Astrocyte (in vitro differentiated cells and primary cell): ENCODE measurements around the gene MAPK8IP1. TPM values are rescaled to one million over a fixed set of nuclear protein-coding genes. Genes with fewer than 3 reads are reported as not detected.

Experiments
- DNase-seq: peaks from one replicate; pipeline ENCODE4 v3.0.0-alpha.2; 2010; ENCODE audit warnings: low read depth
- FAIRE-seq: peaks from 2 replicates; lab custom pipeline; 2011; peaks lifted over from hg19 to GRCh38; lab: Jason Lieb, UNC
- H2AFZ ChIP-seq: 2 replicates; pipeline ENCODE4 v1.6.0; 2012; ENCODE audit warnings: low read depth, low read length, inconsistent platforms
- H3K27ac ChIP-seq: 2 replicates; pipeline ENCODE4 v1.5.1; 2011; ENCODE audit warnings: low read depth, low read length, inconsistent platforms
- H3K27me3 ChIP-seq: 2 replicates; pipeline ENCODE4 v1.6.0; 2011; ENCODE audit warnings: low read length, inconsistent platforms; ENCODE audit not compliant: insufficient read depth
- H3K36me3 ChIP-seq: 2 replicates; pipeline ENCODE4 v1.5.1; 2011; ENCODE audit warnings: low read length, inconsistent platforms; ENCODE audit not compliant: insufficient read depth
- H3K4me1 ChIP-seq: 2 replicates; pipeline ENCODE4 v1.5.1; 2011; ENCODE audit warnings: low read length, inconsistent platforms; ENCODE audit not compliant: insufficient read depth
- H3K4me2 ChIP-seq: 2 replicates; pipeline ENCODE4 v1.6.0; 2012; ENCODE audit warnings: low read length, inconsistent platforms
- H3K4me3 ChIP-seq: 2 replicates; pipeline ENCODE4 v1.5.1; 2011; ENCODE audit warnings: low read depth, mild to moderate bottlenecking, low read length, inconsistent platforms; ENCODE audit not compliant: insufficient read depth
- H3K79me2 ChIP-seq: 2 replicates; pipeline ENCODE4 v1.6.0; 2012; ENCODE audit warnings: mild to moderate bottlenecking, low read length, inconsistent platforms; ENCODE audit not compliant: insufficient read depth
- H3K9ac ChIP-seq: 2 replicates; pipeline ENCODE4 v1.6.0; 2012; ENCODE audit warnings: mild to moderate bottlenecking, low read length, inconsistent platforms
- H3K9me3 ChIP-seq: 2 replicates; pipeline ENCODE4 v1.5.1; 2012; ENCODE audit warnings: low read depth, mild to moderate bottlenecking, low read length, inconsistent platforms; ENCODE audit not compliant: insufficient read depth
- H4K20me1 ChIP-seq: 2 replicates; pipeline ENCODE4 v1.6.0; 2012; ENCODE audit warnings: low read length, inconsistent platforms; ENCODE audit not compliant: insufficient read depth
- H3K27ac Mint-ChIP-seq: one replicate; pipeline ENCODE4 v1.8.0; 2021; ENCODE audit warnings: mild to moderate bottlenecking, mixed read lengths; ENCODE audit not compliant: unreplicated experiment
- H3K27me3 Mint-ChIP-seq: one replicate; pipeline ENCODE4 v1.8.0; 2021; ENCODE audit warnings: low read depth, mixed read lengths; ENCODE audit not compliant: unreplicated experiment
- H3K36me3 Mint-ChIP-seq: one replicate; pipeline ENCODE4 v1.8.0; 2021; ENCODE audit warnings: low read depth, mixed read lengths; ENCODE audit not compliant: unreplicated experiment
- H3K4me1 Mint-ChIP-seq: one replicate; pipeline ENCODE4 v1.8.0; 2021; ENCODE audit warnings: low read depth, mixed read lengths; ENCODE audit not compliant: unreplicated experiment
- H3K4me3 Mint-ChIP-seq: one replicate; pipeline ENCODE4 v1.8.0; 2021; ENCODE audit warnings: mild to moderate bottlenecking, moderate library complexity, mixed read lengths; ENCODE audit not compliant: unreplicated experiment
- H3K9me3 Mint-ChIP-seq: one replicate; pipeline ENCODE4 v1.8.0; 2021; ENCODE audit warnings: mild to moderate bottlenecking, mixed read lengths; ENCODE audit not compliant: unreplicated experiment
- EZH2 ChIP-seq: IDR thresholded peaks from 2 replicates; pipeline ENCODE4 v1.6.1; 2012; ENCODE audit warnings: mild to moderate bottlenecking, low read length, inconsistent platforms; ENCODE audit not compliant: insufficient read depth
- total RNA-seq: library from RNA; stranded (reverse); gene quantifications from 2 replicates; pipeline ENCODE4 v1.2.1, GENCODE V29; 2021
- TF ChIP-seq, protein P1 (sequence below): IDR thresholded peaks from 2 replicates; pipeline ENCODE4 v1.5.1; 2011; ENCODE audit warnings: low read depth, mild to moderate bottlenecking, inconsistent platforms, low read length, moderate library complexity; ENCODE audit not compliant: insufficient read depth

Gene MAPK8IP1
- total RNA-seq, 1 donor from 2014 or later = 14.7 TPM

DNA sequence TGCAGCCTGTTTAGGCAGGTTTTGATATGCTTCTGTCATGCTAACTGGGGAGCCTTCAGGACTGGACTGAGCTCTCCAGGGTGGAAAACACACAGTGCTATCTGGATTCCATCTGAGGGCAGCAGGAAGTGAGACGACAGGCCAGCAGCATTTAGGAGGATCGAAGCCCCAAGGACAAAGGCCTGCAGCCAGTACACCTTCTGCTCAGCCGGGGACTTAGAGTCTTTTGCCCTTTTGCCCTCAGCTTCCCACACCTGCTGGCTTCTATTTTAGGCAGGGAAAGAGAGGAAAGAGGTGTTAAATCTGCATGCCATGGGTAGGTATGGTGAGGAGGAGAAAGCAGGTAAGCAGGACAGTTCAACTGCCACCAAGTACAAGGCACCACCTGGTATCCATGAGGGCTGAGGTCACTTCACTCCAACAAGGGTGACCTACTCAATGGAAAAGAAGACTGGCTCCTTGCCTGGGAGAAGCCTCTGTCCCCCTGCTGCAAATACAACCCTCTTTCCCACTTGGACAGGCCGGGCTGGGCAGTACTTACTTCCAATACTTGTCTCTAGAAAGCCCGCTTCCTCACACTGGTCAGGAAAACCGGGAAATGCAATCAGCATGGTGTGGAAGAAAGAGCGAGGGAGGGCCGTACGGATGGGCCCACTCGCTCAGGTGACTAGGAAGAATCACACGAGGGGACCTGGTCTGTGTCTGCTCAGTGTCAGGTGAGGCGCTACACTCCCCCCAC lies 49.3 kb downstream of the MAPK8IP1 start:
- H3K27ac Mint-ChIP-seq = no peak overlapping the region
- H3K36me3 ChIP-seq = peaks cover 14% of the 10 kb centered on the region
- no peaks in the 10 kb centered on the region for H3K4me1 ChIP-seq
- H3K27ac ChIP-seq = no peak overlapping the region
- no peaks in the 10 kb centered on the region for H3K27me3 Mint-ChIP-seq
- TF ChIP-seq EZH2 = no peak
- TF ChIP-seq, protein P1, sequence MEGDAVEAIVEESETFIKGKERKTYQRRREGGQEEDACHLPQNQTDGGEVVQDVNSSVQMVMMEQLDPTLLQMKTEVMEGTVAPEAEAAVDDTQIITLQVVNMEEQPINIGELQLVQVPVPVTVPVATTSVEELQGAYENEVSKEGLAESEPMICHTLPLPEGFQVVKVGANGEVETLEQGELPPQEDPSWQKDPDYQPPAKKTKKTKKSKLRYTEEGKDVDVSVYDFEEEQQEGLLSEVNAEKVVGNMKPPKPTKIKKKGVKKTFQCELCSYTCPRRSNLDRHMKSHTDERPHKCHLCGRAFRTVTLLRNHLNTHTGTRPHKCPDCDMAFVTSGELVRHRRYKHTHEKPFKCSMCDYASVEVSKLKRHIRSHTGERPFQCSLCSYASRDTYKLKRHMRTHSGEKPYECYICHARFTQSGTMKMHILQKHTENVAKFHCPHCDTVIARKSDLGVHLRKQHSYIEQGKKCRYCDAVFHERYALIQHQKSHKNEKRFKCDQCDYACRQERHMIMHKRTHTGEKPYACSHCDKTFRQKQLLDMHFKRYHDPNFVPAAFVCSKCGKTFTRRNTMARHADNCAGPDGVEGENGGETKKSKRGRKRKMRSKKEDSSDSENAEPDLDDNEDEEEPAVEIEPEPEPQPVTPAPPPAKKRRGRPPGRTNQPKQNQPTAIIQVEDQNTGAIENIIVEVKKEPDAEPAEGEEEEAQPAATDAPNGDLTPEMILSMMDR = no peak
- no peak overlapping the region for H2AFZ ChIP-seq
- H3K4me3 Mint-ChIP-seq = no peak overlapping the region
- H3K79me2 ChIP-seq = no peaks in the 10 kb centered on the region
- H4K20me1 ChIP-seq = peaks cover 4% of the 10 kb centered on the region
- no peaks in the 10 kb centered on the region for H3K9me3 Mint-ChIP-seq
- H3K9me3 ChIP-seq = no peaks in the 10 kb centered on the region
- H3K36me3 Mint-ChIP-seq = peaks cover 20% of the 10 kb centered on the region
- H3K9ac ChIP-seq = no peak overlapping the region
- H3K4me2 ChIP-seq = no peak overlapping the region
- FAIRE-seq (no peak), DNase-seq (no peak)
- peaks cover 19% of the 10 kb centered on the region for H3K4me1 Mint-ChIP-seq
- no peaks in the 10 kb centered on the region for H3K27me3 ChIP-seq
- H3K4me3 ChIP-seq = no peak overlapping the region

DNA sequence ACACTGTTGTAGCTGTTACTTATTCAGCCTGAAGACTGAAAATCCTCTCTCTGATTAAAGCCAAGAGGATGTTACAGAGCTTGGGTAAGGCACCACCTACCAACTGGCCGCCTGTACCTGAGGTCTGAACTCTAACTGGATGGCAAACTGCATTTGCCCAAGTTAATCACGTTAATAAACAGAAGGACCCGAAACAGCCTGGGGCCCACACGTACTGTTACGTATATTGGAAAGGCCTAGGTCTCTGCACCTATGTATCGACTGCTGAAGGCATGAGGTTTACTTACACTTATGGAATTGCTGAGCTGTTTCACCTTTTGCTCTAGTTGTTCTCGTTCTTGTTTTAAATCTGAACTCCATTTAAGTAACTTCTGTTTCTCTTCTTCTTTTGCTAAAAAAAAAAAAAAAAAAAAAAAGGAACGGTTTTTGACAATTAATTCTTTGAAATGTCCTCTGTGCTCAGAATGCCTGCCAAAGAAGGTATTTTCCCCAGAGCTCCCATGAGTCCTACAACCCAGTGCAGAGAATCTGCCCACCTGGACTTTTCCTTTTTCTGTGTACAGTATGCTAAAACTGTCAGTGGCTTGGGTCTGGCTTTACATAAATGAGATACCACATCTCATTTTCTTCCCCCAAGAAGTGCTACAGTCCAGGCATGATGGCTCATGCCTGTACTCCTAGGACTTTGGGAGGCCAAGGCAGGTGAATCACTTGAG lies 50.1 kb downstream of the MAPK8IP1 start:
- DNase-seq = no peak
- H3K9ac ChIP-seq = no peak overlapping the region
- no peaks in the 10 kb centered on the region for H3K4me1 ChIP-seq
- H3K4me1 Mint-ChIP-seq = peaks cover 15% of the 10 kb centered on the region
- no peak overlapping the region for H3K4me3 ChIP-seq
- TF ChIP-seq, protein P1 = no peak
- TF ChIP-seq EZH2 = no peak
- peaks cover 14% of the 10 kb centered on the region for H3K36me3 ChIP-seq
- no peak for FAIRE-seq
- H3K9me3 Mint-ChIP-seq = no peaks in the 10 kb centered on the region
- H3K27me3 ChIP-seq = no peaks in the 10 kb centered on the region
- no peak overlapping the region for H3K27ac ChIP-seq
- H3K36me3 Mint-ChIP-seq = peaks cover 20% of the 10 kb centered on the region
- no peak overlapping the region for H2AFZ ChIP-seq
- peaks cover 4% of the 10 kb centered on the region for H4K20me1 ChIP-seq
- H3K27ac Mint-ChIP-seq = no peak overlapping the region
- no peaks in the 10 kb centered on the region for H3K79me2 ChIP-seq
- H3K4me3 Mint-ChIP-seq = no peak overlapping the region
- H3K9me3 ChIP-seq = no peaks in the 10 kb centered on the region
- no peak overlapping the region for H3K4me2 ChIP-seq
- H3K27me3 Mint-ChIP-seq = no peaks in the 10 kb centered on the region
